ENCODE results near the gene CADPS.

CADPS gene

GRCh38 chr3:62669161-62669560, 206.1 kb downstream of the CADPS start:
- no peak for TF ChIP-seq CTCF (IDR thresholded peaks at IDR 0.05)

GRCh38 chr3:62667714-62668113, 207.5 kb downstream of the CADPS start:
- no peak for TF ChIP-seq CTCF (IDR thresholded peaks at IDR 0.05)

DNA sequence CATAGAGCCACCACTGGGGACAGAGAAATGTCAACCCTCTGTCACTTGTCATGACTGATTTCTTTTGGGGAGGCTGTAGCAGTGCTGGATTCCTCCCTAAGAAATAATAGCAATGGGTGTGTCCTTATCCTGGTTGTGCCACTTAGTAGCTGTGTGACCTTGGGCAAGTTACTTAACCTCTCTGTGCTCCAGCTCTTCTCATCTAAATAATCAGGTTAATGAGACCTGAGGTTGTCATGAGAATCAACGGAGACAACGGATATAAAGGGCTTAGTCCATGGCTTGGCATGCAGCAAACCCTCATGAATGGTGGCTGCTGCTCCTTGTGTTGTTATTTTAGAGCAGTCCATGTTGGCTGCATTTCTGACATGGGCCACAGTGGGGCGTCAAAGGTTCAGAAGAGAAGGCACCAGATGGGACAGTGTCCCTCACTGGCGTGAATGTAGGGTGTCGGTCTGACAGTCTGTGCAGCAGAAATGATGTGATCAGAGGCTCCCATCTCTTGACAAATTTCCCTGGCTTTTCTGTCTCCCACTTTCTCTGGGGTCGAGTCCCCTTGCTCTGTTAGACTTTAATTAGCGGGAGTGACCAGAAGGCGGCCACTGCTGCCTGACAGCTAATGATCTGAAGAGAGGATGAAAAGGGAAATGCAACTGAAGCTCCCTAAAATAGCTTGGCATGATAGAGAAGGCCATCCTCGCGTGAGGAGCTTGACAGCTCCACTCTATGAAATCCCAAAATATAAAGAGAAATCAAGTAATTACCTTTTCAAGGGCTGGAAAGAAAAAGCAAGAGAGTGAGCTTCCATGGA, 209.4 kb downstream of the CADPS start:
- TF ChIP-seq CTCF (IDR thresholded peaks at IDR 0.05), result peak; percentile 54; the same call in 1 of the 2 replicates

- no peak for TF ChIP-seq CTCF (IDR thresholded peaks at IDR 0.05)
Measured at GRCh38 chr3:62662677-62663076, 212.5 kb downstream of the CADPS start.

GRCh38 chr3:62659660-62660059, 215.6 kb downstream of the CADPS start:
- TF ChIP-seq CTCF (IDR thresholded peaks at IDR 0.05), result no peak

DNA sequence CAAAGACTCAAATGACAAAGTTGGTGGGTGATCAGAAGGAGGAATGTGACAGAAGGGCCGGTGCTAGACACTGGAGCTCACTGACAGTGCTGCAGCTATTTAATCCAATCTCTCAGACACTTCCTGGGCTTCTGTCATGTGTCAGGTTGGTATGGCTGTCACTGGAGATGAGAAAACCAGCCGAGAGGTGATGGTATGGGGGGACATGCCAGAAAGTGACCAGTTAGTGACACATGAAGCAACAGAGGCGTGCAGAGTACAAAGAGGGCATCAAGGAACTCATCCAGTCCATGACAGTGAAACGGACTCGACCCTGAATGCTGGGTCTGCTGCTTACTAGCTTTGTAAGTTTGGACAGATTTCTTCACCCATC, 219.5 kb downstream of the CADPS start:
- TF ChIP-seq CTCF (IDR thresholded peaks at IDR 0.05), result no peak

DNA sequence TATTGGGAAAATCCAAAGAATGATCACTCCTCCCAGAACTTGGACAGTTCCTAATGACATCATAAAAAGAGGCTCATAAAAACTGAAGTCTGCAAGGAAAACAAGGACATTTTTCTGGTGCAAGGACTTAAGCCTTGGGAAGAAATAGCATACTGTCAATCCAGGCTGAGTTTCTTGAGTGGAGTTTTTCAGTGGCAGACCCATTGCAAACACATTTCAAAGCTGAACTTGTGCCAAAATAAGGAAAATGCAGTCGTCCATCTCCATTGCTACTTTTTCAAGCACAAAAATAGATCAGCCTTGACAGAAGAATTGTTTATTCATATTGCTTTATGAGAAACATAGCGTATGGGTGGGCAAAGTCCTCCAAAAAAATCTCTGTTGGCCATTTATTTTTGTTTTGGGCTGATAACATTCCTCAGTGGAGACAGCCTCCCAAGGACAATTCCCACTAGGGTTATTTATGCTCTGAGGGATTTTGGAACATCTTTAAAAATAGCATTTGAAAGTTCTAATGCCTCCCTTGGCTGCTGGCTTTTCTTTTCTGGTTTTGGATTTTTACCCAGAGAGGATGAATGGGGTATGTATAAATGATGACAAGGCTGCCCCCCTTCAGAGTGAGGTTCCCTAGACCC, 220.0 kb downstream of the CADPS start:
- TF ChIP-seq CTCF (IDR thresholded peaks at IDR 0.05), result no peak
